ENCODE results near the gene UTP14C. TPM values are rescaled to one million over a fixed set of nuclear protein-coding genes. Genes with fewer than 3 reads are reported as not detected.
"Not testable (repeated sequence)": the region's sequence is repeated elsewhere in the genome, so short reads cannot be mapped to it uniquely, and the experiment has no call there.

Gene UTP14C
- total and polyA plus RNA-seq, 2 experiments from 2014 or later: 10.0 to 24.7 TPM

GRCh38 chr13:52026246-52026626, 1.7 kb downstream of the UTP14C start:
- WGBS (ENCODE audit: low lambda C conversion rate, missing lambda C conversion rate): 89% methylated on average over 3 of the region's 3 CpGs
- DNase-seq (ENCODE audit: low spot score): no peak
- no peak overlapping the region for H2AFZ ChIP-seq
- TF ChIP-seq EZH2phosphoT487 (IDR thresholded peaks at IDR 0.05; ENCODE audit: low read depth, severe bottlenecking, unreplicated experiment): no peak
- H3K4me2 ChIP-seq: no peak overlapping the region
- H3K79me2 ChIP-seq: peaks cover 48% of the 10 kb centered on the region
- no peaks in the 10 kb centered on the region for H3K27me3 ChIP-seq
- H3K36me3 ChIP-seq (replicated peaks; ENCODE audit: insufficient read depth, low read depth): no peaks in the 10 kb centered on the region
- H3K9me3 ChIP-seq (ENCODE audit: low read depth): no peaks in the 10 kb centered on the region
- H3K4me3 ChIP-seq: no peak overlapping the region
- peaks cover 2% of the 10 kb centered on the region for H4K20me1 ChIP-seq (ENCODE audit: insufficient read depth, poor library complexity, severe bottlenecking)
- H3K9me2 ChIP-seq (replicated peaks; ENCODE audit: insufficient read depth): no peaks in the 10 kb centered on the region
- H3K4me1 ChIP-seq (ENCODE audit: insufficient read depth): peaks cover 18% of the 10 kb centered on the region
- H3K27ac ChIP-seq: no peak overlapping the region

DNA sequence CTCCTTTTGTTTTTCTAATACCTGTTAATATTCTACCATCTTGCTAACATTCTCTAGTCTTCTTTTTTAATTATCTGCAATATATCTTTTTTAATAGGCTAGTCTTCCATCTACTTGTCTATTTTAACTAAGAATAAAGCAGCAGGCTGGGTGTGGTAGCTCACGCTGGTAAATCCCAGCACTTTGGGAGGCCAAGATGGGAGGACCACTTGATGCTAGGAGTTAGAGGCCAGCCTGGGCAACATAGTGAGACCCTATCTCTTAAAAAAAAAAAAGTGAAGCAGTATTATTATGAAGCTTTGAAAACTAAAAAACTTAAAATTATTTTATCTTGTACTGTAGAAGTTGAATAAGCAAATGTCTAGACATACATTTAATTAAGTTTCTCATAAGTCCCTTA, 3.3 kb downstream of the UTP14C start:
- DNase-seq (ENCODE audit: low spot score): no peak
- Histone ChIP-seq H3K79me2 (peaks cover 44% of the 10 kb centered on the region), H3K4me1 (ENCODE audit: insufficient read depth) (peaks cover 18% of the 10 kb centered on the region), H3K4me3 (no peak overlapping the region), H3K36me3 (replicated peaks; ENCODE audit: insufficient read depth, low read depth) (no peaks in the 10 kb centered on the region), H3K27me3 (no peaks in the 10 kb centered on the region), H3K9me2 (replicated peaks; ENCODE audit: insufficient read depth) (no peaks in the 10 kb centered on the region), H3K27ac (no peak overlapping the region), H2AFZ (no peak overlapping the region), H3K4me2 (no peak overlapping the region), H3K9me3 (ENCODE audit: low read depth) (no peaks in the 10 kb centered on the region), H4K20me1 (ENCODE audit: insufficient read depth, poor library complexity, severe bottlenecking) (peaks cover 2% of the 10 kb centered on the region)
- TF ChIP-seq EZH2phosphoT487 (IDR thresholded peaks at IDR 0.05; ENCODE audit: low read depth, severe bottlenecking, unreplicated experiment) (no peak), EZH2 (IDR thresholded peaks at IDR 0.05; ENCODE audit: borderline replicate concordance) (no peak)
- TF ChIP-seq, protein P1, sequence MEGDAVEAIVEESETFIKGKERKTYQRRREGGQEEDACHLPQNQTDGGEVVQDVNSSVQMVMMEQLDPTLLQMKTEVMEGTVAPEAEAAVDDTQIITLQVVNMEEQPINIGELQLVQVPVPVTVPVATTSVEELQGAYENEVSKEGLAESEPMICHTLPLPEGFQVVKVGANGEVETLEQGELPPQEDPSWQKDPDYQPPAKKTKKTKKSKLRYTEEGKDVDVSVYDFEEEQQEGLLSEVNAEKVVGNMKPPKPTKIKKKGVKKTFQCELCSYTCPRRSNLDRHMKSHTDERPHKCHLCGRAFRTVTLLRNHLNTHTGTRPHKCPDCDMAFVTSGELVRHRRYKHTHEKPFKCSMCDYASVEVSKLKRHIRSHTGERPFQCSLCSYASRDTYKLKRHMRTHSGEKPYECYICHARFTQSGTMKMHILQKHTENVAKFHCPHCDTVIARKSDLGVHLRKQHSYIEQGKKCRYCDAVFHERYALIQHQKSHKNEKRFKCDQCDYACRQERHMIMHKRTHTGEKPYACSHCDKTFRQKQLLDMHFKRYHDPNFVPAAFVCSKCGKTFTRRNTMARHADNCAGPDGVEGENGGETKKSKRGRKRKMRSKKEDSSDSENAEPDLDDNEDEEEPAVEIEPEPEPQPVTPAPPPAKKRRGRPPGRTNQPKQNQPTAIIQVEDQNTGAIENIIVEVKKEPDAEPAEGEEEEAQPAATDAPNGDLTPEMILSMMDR (IDR thresholded peaks at IDR 0.05; ENCODE audit: poor library complexity): no peak
- 100% methylated on average over 1 of the region's 1 CpG for WGBS (ENCODE audit: low lambda C conversion rate, missing lambda C conversion rate)

GRCh38 chr13:52029569-52029968, 5.1 kb downstream of the UTP14C start:
- no peak overlapping the region for H3K4me2 ChIP-seq
- no peaks in the 10 kb centered on the region for H3K9me3 ChIP-seq (ENCODE audit: low read depth)
- H4K20me1 ChIP-seq (ENCODE audit: insufficient read depth, poor library complexity, severe bottlenecking): peaks cover 2% of the 10 kb centered on the region
- H3K79me2 ChIP-seq: peaks cover 44% of the 10 kb centered on the region
- TF ChIP-seq, protein P1 (IDR thresholded peaks at IDR 0.05; ENCODE audit: poor library complexity): no peak
- TF ChIP-seq EZH2 (IDR thresholded peaks at IDR 0.05; ENCODE audit: borderline replicate concordance): no peak
- TF ChIP-seq EZH2phosphoT487 (IDR thresholded peaks at IDR 0.05; ENCODE audit: low read depth, severe bottlenecking, unreplicated experiment): no peak
- no peaks in the 10 kb centered on the region for H3K36me3 ChIP-seq (replicated peaks; ENCODE audit: insufficient read depth, low read depth)
- peaks cover 18% of the 10 kb centered on the region for H3K4me1 ChIP-seq (ENCODE audit: insufficient read depth)
- no peak for DNase-seq (ENCODE audit: low spot score)
- H3K27me3 ChIP-seq: no peaks in the 10 kb centered on the region
- WGBS (ENCODE audit: low lambda C conversion rate, missing lambda C conversion rate): 96% methylated on average over 4 of the region's 4 CpGs
- H2AFZ ChIP-seq: no peak overlapping the region
- H3K27ac ChIP-seq: no peak overlapping the region
- H3K9me2 ChIP-seq (replicated peaks; ENCODE audit: insufficient read depth): no peaks in the 10 kb centered on the region
- H3K4me3 ChIP-seq: no peak overlapping the region

DNA sequence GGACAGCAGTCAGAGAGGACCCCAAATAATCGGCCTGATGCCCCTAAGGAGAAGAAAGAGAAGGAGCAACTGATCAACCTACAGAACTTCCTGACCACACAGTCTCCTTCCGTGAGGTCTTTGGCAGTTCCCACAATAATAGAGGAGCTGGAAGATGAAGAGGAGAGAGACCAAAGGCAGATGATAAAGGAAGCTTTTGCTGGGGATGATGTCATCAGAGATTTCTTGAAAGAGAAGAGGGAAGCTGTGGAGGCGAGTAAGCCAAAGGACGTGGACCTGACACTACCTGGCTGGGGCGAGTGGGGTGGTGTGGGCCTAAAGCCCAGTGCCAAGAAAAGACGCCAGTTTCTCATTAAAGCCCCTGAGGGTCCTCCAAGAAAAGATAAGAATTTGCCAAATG, 5.9 kb downstream of the UTP14C start:
- H3K36me3 ChIP-seq (replicated peaks; ENCODE audit: insufficient read depth, low read depth); DNase-seq (ENCODE audit: low spot score); H3K4me2 ChIP-seq; H3K27ac ChIP-seq; H3K9me2 ChIP-seq (replicated peaks; ENCODE audit: insufficient read depth); H4K20me1 ChIP-seq (ENCODE audit: insufficient read depth, poor library complexity, severe bottlenecking); H3K9me3 ChIP-seq (ENCODE audit: low read depth); H3K27me3 ChIP-seq; H3K4me3 ChIP-seq; H2AFZ ChIP-seq: not testable (repeated sequence)
- Histone ChIP-seq H3K79me2 (peaks cover 44% of the 10 kb centered on the region), H3K4me1 (ENCODE audit: insufficient read depth) (peaks cover 13% of the 10 kb centered on the region)
- WGBS (ENCODE audit: low lambda C conversion rate, missing lambda C conversion rate): 98% methylated on average over 6 of the region's 6 CpGs
